Adipocyte (in vitro differentiated cells): ENCODE data around the gene OLIG1.

Experiments
- DNase-seq: peaks from one replicate; pipeline ENCODE4 v3.0.0-alpha.2; 2015; ENCODE audit warnings: low read depth
- H3K27me3 ChIP-seq: replicated peaks from 2 replicates; pipeline ENCODE4 v1.7.0; 2013; ENCODE audit warnings: mild to moderate bottlenecking, low read length, moderate library complexity; ENCODE audit not compliant: control insufficient read depth, insufficient read depth
- H3K36me3 ChIP-seq: 2 replicates; pipeline ENCODE4 v1.7.0; 2013; ENCODE audit warnings: low read length, mild to moderate bottlenecking, moderate library complexity; ENCODE audit not compliant: control insufficient read depth, insufficient read depth, severe bottlenecking
- H3K4me1 ChIP-seq: 2 replicates; pipeline ENCODE4 v1.7.0; 2013; ENCODE audit warnings: mild to moderate bottlenecking, low read length, moderate library complexity; ENCODE audit not compliant: control insufficient read depth, insufficient read depth
- H3K4me3 ChIP-seq: 2 replicates; pipeline ENCODE4 v1.7.0; 2013; ENCODE audit warnings: mild to moderate bottlenecking, low read length, moderate library complexity
- H3K9ac ChIP-seq: 2 replicates; pipeline ENCODE4 v1.7.0; 2013; ENCODE audit warnings: mild to moderate bottlenecking, low read length, moderate library complexity
- H3K9me3 ChIP-seq: 2 replicates; pipeline ENCODE4 v1.7.0; 2013; ENCODE audit warnings: mild to moderate bottlenecking, low read length, moderate library complexity; ENCODE audit not compliant: control insufficient read depth

The OLIG1 gene

GRCh38 chr21:33110340-33110715 lies 40.4 kb downstream of the OLIG1 start:
- H3K4me3 ChIP-seq: no peak overlapping the region
- H3K9ac ChIP-seq: no peak overlapping the region
- peaks cover 7% of the 10 kb centered on the region for H3K9me3 ChIP-seq
- DNase-seq: no peak
- peaks cover 82% of the 10 kb centered on the region for H3K27me3 ChIP-seq
- no peaks in the 10 kb centered on the region for H3K4me1 ChIP-seq
- no peaks in the 10 kb centered on the region for H3K36me3 ChIP-seq

- Histone ChIP-seq H3K27me3 (peaks cover 85% of the 10 kb centered on the region), H3K4me3 (no peak overlapping the region), H3K36me3 (no peaks in the 10 kb centered on the region), H3K9me3 (peaks cover 7% of the 10 kb centered on the region), H3K9ac (no peak overlapping the region), H3K4me1 (no peaks in the 10 kb centered on the region)
- DNase-seq: no peak
These were observed 41.6 kb downstream of the OLIG1 start for GRCh38 chr21:33111577-33111976.

GRCh38 chr21:33112151-33112550 lies 42.2 kb downstream of the OLIG1 start:
- H3K4me1 ChIP-seq: no peaks in the 10 kb centered on the region
- H3K36me3 ChIP-seq: no peaks in the 10 kb centered on the region
- H3K4me3 ChIP-seq: no peak overlapping the region
- peaks cover 88% of the 10 kb centered on the region for H3K27me3 ChIP-seq
- no peak overlapping the region for H3K9ac ChIP-seq
- no peak for DNase-seq
- peaks cover 7% of the 10 kb centered on the region for H3K9me3 ChIP-seq

GRCh38 chr21:33112681-33113080 lies 42.7 kb downstream of the OLIG1 start:
- H3K4me1 ChIP-seq: no peaks in the 10 kb centered on the region
- peaks cover 7% of the 10 kb centered on the region for H3K9me3 ChIP-seq
- H3K4me3 ChIP-seq: no peak overlapping the region
- DNase-seq: no peak
- no peaks in the 10 kb centered on the region for H3K36me3 ChIP-seq
- peaks cover 91% of the 10 kb centered on the region for H3K27me3 ChIP-seq
- no peak overlapping the region for H3K9ac ChIP-seq

GRCh38 chr21:33113131-33113530 lies 43.2 kb downstream of the OLIG1 start:
- Histone ChIP-seq H3K27me3 (peaks cover 91% of the 10 kb centered on the region), H3K9me3 (peaks cover 7% of the 10 kb centered on the region), H3K9ac (no peak overlapping the region), H3K36me3 (no peaks in the 10 kb centered on the region), H3K4me1 (no peaks in the 10 kb centered on the region), H3K4me3 (no peak overlapping the region)
- DNase-seq: no peak

- no peak overlapping the region for H3K9ac ChIP-seq
- H3K27me3 ChIP-seq: peaks cover 89% of the 10 kb centered on the region
- no peak for DNase-seq
- H3K9me3 ChIP-seq: peaks cover 7% of the 10 kb centered on the region
- H3K36me3 ChIP-seq: no peaks in the 10 kb centered on the region
- H3K4me3 ChIP-seq: no peak overlapping the region
- H3K4me1 ChIP-seq: no peaks in the 10 kb centered on the region
These were observed 44.3 kb downstream of the OLIG1 start for GRCh38 chr21:33114276-33114675.

GRCh38 chr21:33115631-33116510 lies 45.9 kb downstream of the OLIG1 start:
- no peak for DNase-seq
- Histone ChIP-seq H3K27me3 (peaks cover 90% of the 10 kb centered on the region), H3K4me3 (no peak overlapping the region), H3K4me1 (no peaks in the 10 kb centered on the region), H3K9me3 (peaks cover 7% of the 10 kb centered on the region), H3K9ac (no peak overlapping the region), H3K36me3 (no peaks in the 10 kb centered on the region)

- no peak overlapping the region for H3K4me3 ChIP-seq
- no peaks in the 10 kb centered on the region for H3K36me3 ChIP-seq
- H3K4me1 ChIP-seq: no peaks in the 10 kb centered on the region
- H3K27me3 ChIP-seq: peaks cover 89% of the 10 kb centered on the region
- DNase-seq: no peak
- no peak overlapping the region for H3K9ac ChIP-seq
- peaks cover 4% of the 10 kb centered on the region for H3K9me3 ChIP-seq
These were observed 46.7 kb downstream of the OLIG1 start for GRCh38 chr21:33116676-33117075.

- Histone ChIP-seq H3K9ac (no peak overlapping the region), H3K9me3 (no peaks in the 10 kb centered on the region), H3K27me3 (peaks cover 89% of the 10 kb centered on the region), H3K4me1 (no peaks in the 10 kb centered on the region), H3K4me3 (no peak overlapping the region), H3K36me3 (no peaks in the 10 kb centered on the region)
- no peak for DNase-seq
These were observed 47.4 kb downstream of the OLIG1 start for GRCh38 chr21:33117101-33117888.
